Body of pancreas (tissue), 4 donors: Measurements from ENCODE around the gene CEACAM6.

Experiments used
- CTCF ChIP-seq, 7 experiments: fragments of 450-650 bp in 4 of 7; fragments of 200-600 bp in 3 of 7; sonication (generic) in 3 of 7; IDR thresholded peaks; one replicate each; pipeline ENCODE4 v1.5.1; 2016 to 2019; ENCODE audit warnings: antibody characterized with exemption in 7 of 7
- POLR2A ChIP-seq, 3 donors: fragments of 450-650 bp; IDR thresholded peaks; one replicate each; pipeline ENCODE4 v1.6.1; 2016; ENCODE audit warnings: antibody characterized with exemption in 3 of 3, mild to moderate bottlenecking in 2 of 3

GRCh38 chr19:41808663-41809566 is 53.6 kb downstream of the CEACAM6 start:
- no peak for TF ChIP-seq CTCF (IDR thresholded peaks at IDR 0.05)
- TF ChIP-seq POLR2A (IDR thresholded peaks at IDR 0.05) = no peak
